Breast epithelium (tissue), 4 donors: Measurements from ENCODE around the gene SDHAF4. TPM values are rescaled to one million over a fixed set of nuclear protein-coding genes. Genes with fewer than 3 reads are reported as not detected.
A peak's percentile ranks its signal among the peaks of the same experiment; 100 is the strongest.

ENCODE experiments used
- DNase-seq, 2 donors: peaks; one replicate each; pipeline ENCODE4 v3.0.0-alpha.2; 2019; ENCODE audit warnings: low spot score in 2 of 2
- H3K27ac ChIP-seq, 2 donors: fragments of 200-600 bp; sonication (generic) in 1 of 2; one replicate each; pipeline ENCODE4 v1.5.1; 2016 to 2019; ENCODE audit warnings: mild to moderate bottlenecking in 1 of 2
- H3K27me3 ChIP-seq, 2 donors: fragments of 200-600 bp; sonication (generic) in 1 of 2; one replicate each; pipeline versions ENCODE4 v1.5.1 to v1.6.0; 2017 to 2019; ENCODE audit warnings: control low read depth in 1 of 2, mild to moderate bottlenecking in 1 of 2
- H3K36me3 ChIP-seq: fragments of 200-600 bp; one replicate; pipeline ENCODE4 v1.5.1; 2019
- H3K4me1 ChIP-seq, 2 donors: fragments of 200-600 bp; sonication (generic); one replicate each; pipeline ENCODE4 v1.5.1; 2016 to 2019; ENCODE audit warnings: control low read depth in 1 of 2
- H3K4me3 ChIP-seq, 3 donors: fragments of 200-600 bp; sonication (generic); 1 replicate in 2 of 3; 2 replicates in 1 of 3; pipeline ENCODE4 v1.5.1; 2016 to 2019; ENCODE audit warnings: mild to moderate bottlenecking in 3 of 3, moderate library complexity in 2 of 3
- H3K9me3 ChIP-seq, 2 donors: fragments of 200-600 bp; sonication (generic) in 1 of 2; one replicate each; pipeline ENCODE4 v1.5.1; 2016 to 2019; ENCODE audit warnings: control low read depth in 1 of 2
- CTCF ChIP-seq, 3 donors: fragments of 450-650 bp; IDR thresholded peaks; one replicate each; pipeline ENCODE4 v1.5.1; 2016 to 2017; ENCODE audit warnings: antibody characterized with exemption in 3 of 3, mild to moderate bottlenecking in 3 of 3, moderate library complexity in 3 of 3
- POLR2A ChIP-seq: fragments of 450-650 bp; IDR thresholded peaks from one replicate; pipeline ENCODE4 v1.6.1; 2016; ENCODE audit warnings: antibody characterized with exemption, mild to moderate bottlenecking, moderate library complexity
- POLR2AphosphoS5 ChIP-seq, 3 donors: sonication (generic); formaldehyde crosslinking; IDR thresholded peaks; one replicate each; pipeline ENCODE4 v1.6.1; 2017; ENCODE audit warnings: antibody characterized with exemption in 3 of 3
- intact Hi-C: fragments of 100-400 bp; cut with DNase I; formaldehyde crosslinking; loops from one replicate; pipeline ENCODE4 v1.15.1; 2023; ENCODE audit warnings: low total_unique reads
- total RNA-seq, 3 donors: library from RNA; depleted of rRNA; stranded (reverse); fragments of >200 nt; gene quantifications; one replicate each; pipeline ENCODE4 v1.1.0, GENCODE V29; 2016

The SDHAF4 gene
- total RNA-seq, result 10 to 100 TPM; 12.6 to 14.7 (median 13.2) TPM

- H3K27me3 ChIP-seq, result no peaks in the 10 kb centered on the region
- H3K9me3 ChIP-seq, result no peaks in the 10 kb centered on the region
- no peaks in the 10 kb centered on the region for H3K36me3 ChIP-seq
- peak; percentile 83 to 91 for DNase-seq
- TF ChIP-seq CTCF (IDR thresholded peaks at IDR 0.05) (peak in 1 of 3 donors; percentile 8), POLR2AphosphoS5 (IDR thresholded peaks at IDR 0.05) (peak; percentile 57 to 79 (median 79)), POLR2A (peak; percentile 64)
- H3K4me1 ChIP-seq, result no peaks in the 10 kb centered on the region
- H3K27ac ChIP-seq, result peak within 1 kb of the TSS; percentile 84 to 94
- intact Hi-C loops, result no loop called here
- H3K4me3 ChIP-seq, result peak within 1 kb of the TSS; percentile 69 to 97 (median 88)
Measured at GRCh38 chr6:70566751-70567382, at the start of gene SDHAF4. SDHAF4 (plus strand) TSS chr6:70566930; CDS start chr6:70566941, 11 bp downstream.

GRCh38 chr6:70518723-70519122 is 48.0 kb upstream of the SDHAF4 start:
- H3K36me3 ChIP-seq, result no peaks in the 10 kb centered on the region
- no peaks in the 10 kb centered on the region for H3K4me1 ChIP-seq
- no peak overlapping the region for H3K27ac ChIP-seq
- H3K4me3 ChIP-seq, result no peak overlapping the region
- intact Hi-C loops, result no loop called here
- H3K27me3 ChIP-seq, result no peaks in the 10 kb centered on the region
- no peak for TF ChIP-seq POLR2A
- no peak for TF ChIP-seq CTCF (IDR thresholded peaks at IDR 0.05)
- no peak for TF ChIP-seq POLR2AphosphoS5 (IDR thresholded peaks at IDR 0.05)
- DNase-seq, result no peak
- H3K9me3 ChIP-seq, result no peaks in the 10 kb centered on the region

- Histone ChIP-seq H3K9me3 (no peaks in the 10 kb centered on the region), H3K36me3 (no peaks in the 10 kb centered on the region), H3K4me1 (no peaks in the 10 kb centered on the region), H3K27ac (no peak overlapping the region), H3K27me3 (no peaks in the 10 kb centered on the region), H3K4me3 (no peak overlapping the region)
- TF ChIP-seq CTCF (IDR thresholded peaks at IDR 0.05) (peak in 1 of 3 donors; percentile 16), POLR2A (no peak)
- DNase-seq, result no peak
- intact Hi-C loops, result no loop called here
Measured at GRCh38 chr6:70520575-70520974, 46.2 kb upstream of the SDHAF4 start.

- Histone ChIP-seq H3K27me3 (no peaks in the 10 kb centered on the region), H3K36me3 (no peaks in the 10 kb centered on the region), H3K27ac (no peak overlapping the region), H3K4me3 (no peak overlapping the region), H3K4me1 (no peaks in the 10 kb centered on the region), H3K9me3 (no peaks in the 10 kb centered on the region)
- intact Hi-C loops, result no loop called here
- TF ChIP-seq POLR2AphosphoS5 (IDR thresholded peaks at IDR 0.05) (no peak), CTCF (IDR thresholded peaks at IDR 0.05) (no peak), POLR2A (no peak)
- no peak for DNase-seq
Measured at GRCh38 chr6:70524721-70525286, 41.9 kb upstream of the SDHAF4 start.

- no peaks in the 10 kb centered on the region for H3K4me1 ChIP-seq
- H3K36me3 ChIP-seq, result no peaks in the 10 kb centered on the region
- no peak for DNase-seq
- TF ChIP-seq CTCF (IDR thresholded peaks at IDR 0.05) (no peak), POLR2AphosphoS5 (IDR thresholded peaks at IDR 0.05) (no peak)
- H3K9me3 ChIP-seq, result no peaks in the 10 kb centered on the region
- H3K27me3 ChIP-seq, result no peaks in the 10 kb centered on the region
- H3K27ac ChIP-seq, result no peak overlapping the region
- intact Hi-C loops, result no loop called here
- H3K4me3 ChIP-seq, result no peak overlapping the region
Measured at GRCh38 chr6:70527071-70527737, 39.5 kb upstream of the SDHAF4 start.
